HepG2 (cell line): ENCODE measurements around the gene HDAC5. TPM values are rescaled to one million over a fixed set of nuclear protein-coding genes. Genes with fewer than 3 reads are reported as not detected.
A peak's percentile ranks its signal among the peaks of the same experiment; 100 is the strongest.

ENCODE experiments used
- ATAC-seq: fragments of 200-7000 bp; cut with Tn5 transposase; 3 replicates; pipeline ENCODE4 v1.9.1; 2020; ENCODE audit warnings: mild to moderate bottlenecking, moderate library complexity
- BruUV-seq: library from RNA; stranded (reverse); fragments of 400-500 nt; replicated peaks from 2 replicates; lab custom pipeline; 2021; lab: Mats Ljungman, UMichigan
- CTCF ChIA-PET: fragments of 300-600 bp; formaldehyde crosslinking; extraction: SDS; loops from one replicate; lab custom pipeline; 2021; ENCODE audit warnings: low total read pairs, inconsistent platforms, low intra/inter-chr PET ratio; lab: Yijun Ruan, JAX
- POLR2A ChIA-PET: fragments of 350-600 bp; sonication (Branson Sonifier 250); formaldehyde crosslinking; loops from one replicate; lab custom pipeline; 2020; ENCODE audit warnings: antibody characterized with exemption, inconsistent platforms; lab: Yijun Ruan, JAX
- DNase-seq: peaks from one replicate; pipeline ENCODE4 v3.0.0-alpha.2; 2015; ENCODE audit warnings: low spot score
- FAIRE-seq: peaks from 3 replicates; lab custom pipeline; 2011; peaks lifted over from hg19 to GRCh38; lab: Jason Lieb, UNC
- H2AFZ ChIP-seq: one replicate; pipeline ENCODE4 v1.6.1; 2011; ENCODE audit warnings: low read length, inconsistent platforms
- H3K27ac ChIP-seq: fragments of 300-600 bp; 3 replicates; pipeline ENCODE4 v1.8.0; 2011; ENCODE audit warnings: mixed run types, mild to moderate bottlenecking, mixed read lengths, low read length, inconsistent platforms; ENCODE audit not compliant: insufficient read depth; ENCODE audit errors: extremely low read length
- H3K27me3 ChIP-seq, 2 experiments: fragments of 200-600 bp in 1 of 2; 2 replicates in 1 of 2; 3 replicates in 1 of 2; pipeline versions ENCODE4 v1.6.0 to v1.8.0; 2011; ENCODE audit warnings: low read length in 2 of 2, mild to moderate bottlenecking in 2 of 2, moderate library complexity in 2 of 2, inconsistent platforms in 1 of 2; ENCODE audit not compliant: insufficient read depth in 2 of 2, control insufficient read depth in 1 of 2
- H3K36me3 ChIP-seq, 2 experiments: fragments of 200-600 bp in 1 of 2; replicated peaks in 1 of 2; 2 replicates in 1 of 2; 3 replicates in 1 of 2; pipeline versions ENCODE4 v1.5.1 to v1.8.0; 2011; ENCODE audit warnings: low read length in 2 of 2, inconsistent platforms in 1 of 2; ENCODE audit not compliant: insufficient read depth in 2 of 2, control insufficient read depth in 1 of 2
- H3K4me1 ChIP-seq: 2 replicates; pipeline ENCODE4 v1.5.1; 2012; ENCODE audit warnings: low read length, inconsistent platforms; ENCODE audit not compliant: insufficient read depth
- H3K4me2 ChIP-seq: 2 replicates; pipeline ENCODE4 v1.6.0; 2011; ENCODE audit warnings: low read depth, low read length, inconsistent platforms
- H3K4me3 ChIP-seq, 3 experiments: fragments of 200-600 bp in 1 of 3; sonication (generic), shearing (Covaris generic) in 1 of 3; replicated peaks in 1 of 3; 2 replicates each; pipeline ENCODE4 v1.5.1; 2011 to 2016; ENCODE audit warnings: low read length in 3 of 3, inconsistent platforms in 2 of 3, low read depth in 2 of 3, mild to moderate bottlenecking in 2 of 3, control low read depth in 1 of 3, mixed read lengths in 1 of 3; ENCODE audit not compliant: insufficient read depth in 1 of 3
- H3K79me2 ChIP-seq: one replicate; pipeline ENCODE4 v1.6.1; 2011; ENCODE audit warnings: low read length, inconsistent platforms; ENCODE audit not compliant: insufficient read depth
- H3K9ac ChIP-seq: 2 replicates; pipeline ENCODE4 v1.6.0; 2011; ENCODE audit warnings: mild to moderate bottlenecking, low read depth, low read length, inconsistent platforms; ENCODE audit not compliant: insufficient read depth
- H3K9me3 ChIP-seq: 2 replicates; pipeline ENCODE4 v1.5.1; 2012; ENCODE audit warnings: mild to moderate bottlenecking, low read length
- H4K20me1 ChIP-seq: 2 replicates; pipeline ENCODE4 v1.6.0; 2011; ENCODE audit warnings: inconsistent platforms, mild to moderate bottlenecking, low read length, moderate library complexity; ENCODE audit not compliant: insufficient read depth
- REST ChIP-seq, 2 experiments: IDR thresholded peaks; 2 replicates each; pipeline ENCODE4 v1.6.1; 2011 to 2012; ENCODE audit warnings: low read length in 2 of 2, borderline replicate concordance in 1 of 2, low read depth in 1 of 2, mild to moderate bottlenecking in 1 of 2, moderate library complexity in 1 of 2
- SIN3B ChIP-seq: fragments of 150-350 bp; IDR thresholded peaks from 2 replicates; pipeline ENCODE4 v1.6.1; 2014; ENCODE audit warnings: low read length
- SMAD1 ChIP-seq: sonication (generic); formaldehyde crosslinking; IDR thresholded peaks from 2 replicates; pipeline ENCODE4 v1.4.0; 2020; ENCODE audit warnings: missing genetic modification reagents, low read depth, mild to moderate bottlenecking, borderline replicate concordance
- ZNF260 ChIP-seq: sonication (generic); formaldehyde crosslinking; IDR thresholded peaks from 2 replicates; pipeline ENCODE4 v1.4.0; 2020; ENCODE audit warnings: missing genetic modification reagents, low read depth, mild to moderate bottlenecking, borderline replicate concordance
- ZUFSP ChIP-seq: sonication (generic); formaldehyde crosslinking; IDR thresholded peaks from 2 replicates; pipeline ENCODE4 v1.9.0; 2021; ENCODE audit warnings: missing genetic modification reagents, mild to moderate bottlenecking, borderline replicate concordance
- WGBS: methylation state at CpG from one replicate; pipeline ENCODE4 v1.1.6; 2017; ENCODE audit warnings: low lambda C conversion rate; 5-methylcytosine and 5-hydroxymethylcytosine counted together
- in situ Hi-C: cut with HindIII; loops from 2 replicates; pipeline ENCODE4 v1.10.0; 2017; ENCODE audit warnings: low pct_unique_long_range_greater_than_20kb; ENCODE audit not compliant: extremely low pct_ligation_motif_present
- intact Hi-C: fragments of 100-400 bp; cut with micrococcal nuclease; formaldehyde crosslinking; loops from one replicate; pipeline ENCODE4 v1.10.0; 2022; ENCODE audit not compliant: unreplicated experiment
- polyA plus RNA-seq, 8 experiments: library from polyadenylated mRNA; depleted of rRNA in 3 of 8; stranded (reverse) in 7 of 8; unstranded in 1 of 8; fragments of >200 nt; fragmentation: Illumina TruSeq in 4 of 8; extraction: Trizol in 4 of 8; gene quantifications; 2 replicates each; pipeline versions ENCODE4 v1.2.1 to v1.2.3, GENCODE V29; 2011 to 2016; ENCODE audit warnings: low read depth in 4 of 8, missing spikeins in 1 of 8, mixed read lengths in 1 of 8; ENCODE audit not compliant: insufficient read depth in 1 of 8
- total RNA-seq, 5 experiments: library from RNA; depleted of rRNA; stranded (reverse); fragments of >200 nt; fragmentation: Illumina TruSeq; extraction: Trizol; gene quantifications; 2 replicates each; pipeline ENCODE4 v1.2.3, GENCODE V29; 2016; ENCODE audit warnings: low read depth in 1 of 5

HDAC5 gene
- total and polyA plus RNA-seq, 2 of the 13 experiments (the other 11 are each of a cell fraction or from before 2014, with no cell fraction given): 46.4 to 85.4 TPM

GRCh38 chr17:44045486-44045885, 78.0 kb downstream of the HDAC5 start (continued):
- TF ChIP-seq ZUFSP (CRISPR knock-in tag) (no peak), SIN3B (no peak), ZNF260 (CRISPR knock-in tag) (no peak)

- H3K4me2 ChIP-seq: no peak overlapping the region
- no peak overlapping the region for H3K4me3 ChIP-seq
- no peaks in the 10 kb centered on the region for H3K27me3 ChIP-seq
- intact Hi-C loops: no loop called here
- BruUV-seq: TSS peak; percentile 30
- in situ Hi-C loops: loop anchor here (10.0 kb wide), 1 partner anchor 99 kb away; the partner anchor contains the start of gene PPY
- peaks cover 65% of the 10 kb centered on the region for H3K79me2 ChIP-seq
- H4K20me1 ChIP-seq: peaks cover 25% of the 10 kb centered on the region
- POLR2A ChIA-PET: interaction anchor here (1.2 to 2.6 kb wide), 2 partner anchors 22 to 30 kb away, joined by 3 to 8 read pairs; partner anchors contain the start of genes LSM12 and TMEM101
- WGBS: 91% methylated on average over 1 of the region's 1 CpG
- DNase-seq (no peak), ATAC-seq (no peak), FAIRE-seq (no peak)
- H3K27ac ChIP-seq: no peak overlapping the region
- peaks cover 18 to 56% of the 10 kb centered on the region in 2 experiments for H3K36me3 ChIP-seq
- H3K4me1 ChIP-seq: peaks cover 11% of the 10 kb centered on the region
- no peak overlapping the region for H2AFZ ChIP-seq
- CTCF ChIA-PET: no interaction called here
- H3K9ac ChIP-seq: no peak overlapping the region
- H3K9me3 ChIP-seq: no peaks in the 10 kb centered on the region
- TF ChIP-seq SMAD1 (CRISPR knock-in tag) (no peak), REST (IDR thresholded peaks at IDR 0.05; ENCODE audit: borderline replicate concordance in 1 of 2, low read depth in 1 of 2, low read length in 2 of 2) (no peak)
Measured at GRCh38 chr17:44044071-44044470, 79.4 kb downstream of the HDAC5 start.
